NK-92 (cell line): Measurements from ENCODE around the gene PSMB2.

Source experiments
- DNase-seq: peaks from one replicate; lab custom pipeline; 2025; ENCODE audit not compliant: unreplicated experiment; lab: John Stamatoyannopoulos, UW

The PSMB2 gene

DNA sequence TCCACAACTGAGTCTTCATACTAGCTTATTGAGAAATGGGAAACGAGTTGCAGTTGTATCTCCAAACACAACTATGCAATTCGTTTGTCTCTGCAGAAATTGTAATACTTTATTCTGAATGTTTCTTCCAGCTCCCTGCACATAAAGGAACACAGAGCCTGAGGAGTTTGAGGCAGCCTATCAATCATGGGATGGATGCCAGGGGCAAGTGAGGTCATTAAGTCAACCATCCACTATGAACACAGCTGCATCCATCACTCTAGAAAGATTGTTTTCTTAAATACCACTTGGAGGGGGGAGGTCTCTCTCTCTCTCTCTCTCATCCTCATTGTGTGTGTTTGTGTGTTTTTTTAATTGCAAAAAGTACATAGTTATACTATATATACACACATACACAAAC lies 2.9 kb upstream of the PSMB2 start:
- DNase-seq = no peak

DNA sequence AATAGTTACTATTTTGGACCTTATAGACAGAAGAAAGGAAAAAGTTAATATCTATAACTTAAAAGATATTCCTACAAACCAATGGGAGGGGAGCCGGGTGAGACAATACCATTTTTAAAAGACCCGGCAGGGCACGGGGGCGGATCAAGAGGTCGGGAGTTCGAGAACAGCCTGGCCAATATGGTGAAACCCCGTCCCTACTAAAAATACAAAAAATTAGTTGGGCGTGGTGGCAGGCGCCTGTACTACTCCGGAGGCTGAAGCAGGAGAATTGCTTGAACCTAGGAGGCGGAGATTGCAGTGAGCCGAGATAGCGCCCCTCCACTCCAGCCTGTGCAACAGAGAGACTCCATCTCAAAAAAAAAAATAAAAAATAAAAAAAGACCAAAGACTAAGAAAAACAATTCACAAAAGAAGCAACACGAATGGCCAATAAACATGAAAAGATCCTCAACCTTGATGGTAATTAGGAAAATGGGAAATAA lies 1.2 kb upstream of the PSMB2 start:
- no peak for DNase-seq

DNA sequence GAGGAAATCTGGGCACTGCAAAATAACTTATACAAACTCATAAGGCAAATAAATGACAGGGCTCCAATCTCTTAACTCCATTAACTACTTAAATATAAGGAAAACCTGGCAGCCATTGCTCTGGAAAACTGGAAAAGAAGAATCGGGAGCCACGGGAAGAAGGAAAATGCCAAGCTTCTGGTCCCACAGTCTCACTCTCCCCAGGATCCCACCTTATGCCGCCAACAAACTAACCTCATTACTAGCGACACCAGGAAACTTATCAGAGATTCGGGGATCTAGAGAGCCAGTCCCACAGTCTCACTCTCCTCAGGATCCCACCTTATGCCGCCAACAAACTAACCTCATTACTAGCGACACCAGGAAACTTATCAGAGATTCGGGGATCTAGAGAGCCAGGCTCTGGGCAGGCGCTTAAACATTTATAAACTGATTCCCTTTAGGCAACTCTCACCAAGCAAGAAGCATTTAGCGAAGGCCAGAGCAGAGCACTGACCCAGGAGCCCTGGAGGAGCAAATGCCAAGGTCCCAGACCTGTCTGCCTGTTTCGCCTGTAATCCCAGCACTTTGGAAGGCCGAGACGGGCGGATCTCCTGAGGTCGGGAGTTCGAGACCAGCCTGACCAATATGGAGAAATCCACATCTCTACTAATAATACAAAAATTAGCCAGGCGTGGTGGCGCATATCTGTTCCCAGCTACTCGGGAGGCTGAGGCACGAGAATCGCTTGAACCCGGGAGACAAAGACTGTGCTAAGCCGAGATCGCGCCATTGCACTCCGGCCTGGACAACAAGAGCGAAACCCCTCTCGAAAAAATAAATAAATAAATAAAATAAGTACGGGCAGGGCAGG lies 720 bp downstream of the PSMB2 start:
- no peak for DNase-seq

- no peak for DNase-seq
These were observed 3.9 kb downstream of the PSMB2 start for GRCh38 chr1:35637401-35637809.

GRCh38 chr1:35633547-35633946 lies 7.8 kb downstream of the PSMB2 start:
- no peak for DNase-seq

DNA sequence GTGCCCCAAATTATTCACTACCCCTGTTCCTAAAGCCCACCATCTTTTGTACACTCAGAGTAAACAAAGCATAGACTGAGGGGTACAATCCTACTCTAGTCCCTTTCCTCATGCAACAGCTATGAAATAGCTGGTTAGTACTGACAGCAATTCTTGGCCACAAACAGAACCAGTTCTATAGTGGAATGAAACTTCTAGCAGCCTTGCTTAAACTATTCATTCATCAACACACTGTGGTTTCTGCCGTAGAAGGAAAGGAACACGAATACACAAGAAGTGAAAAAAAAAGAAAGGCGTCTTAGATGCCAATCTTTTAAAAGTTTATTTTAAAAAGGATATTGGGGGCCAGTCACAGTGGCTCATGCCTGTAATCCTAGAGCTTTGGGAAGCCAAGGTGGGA lies 9.9 kb downstream of the PSMB2 start:
- no peak for DNase-seq

GRCh38 chr1:35629051-35629450 lies 12.3 kb downstream of the PSMB2 start:
- no peak for DNase-seq

DNA sequence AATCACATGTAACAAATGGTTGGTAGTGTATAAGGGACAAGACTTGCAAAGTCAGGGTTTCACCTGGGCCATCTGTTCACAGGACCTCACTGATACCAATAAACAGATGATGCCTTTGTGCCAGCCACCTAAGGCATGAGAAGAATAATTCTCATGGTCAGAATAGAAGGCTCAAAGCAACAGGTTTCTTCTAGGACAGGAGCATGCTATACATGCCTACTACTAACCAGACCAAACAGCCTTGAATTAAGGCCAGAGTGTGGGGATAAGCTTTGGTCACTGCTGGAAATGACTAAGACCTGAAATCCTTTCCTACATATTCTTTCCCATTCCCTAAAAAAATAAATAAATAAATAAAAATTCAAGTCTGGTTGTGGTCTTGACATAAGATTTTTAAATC lies 17.5 kb downstream of the PSMB2 start:
- no peak for DNase-seq

- no peak for DNase-seq
These were observed 18.7 kb downstream of the PSMB2 start for GRCh38 chr1:35622510-35623178.

GRCh38 chr1:35619237-35620121 lies 21.8 kb downstream of the PSMB2 start:
- DNase-seq = no peak

DNA sequence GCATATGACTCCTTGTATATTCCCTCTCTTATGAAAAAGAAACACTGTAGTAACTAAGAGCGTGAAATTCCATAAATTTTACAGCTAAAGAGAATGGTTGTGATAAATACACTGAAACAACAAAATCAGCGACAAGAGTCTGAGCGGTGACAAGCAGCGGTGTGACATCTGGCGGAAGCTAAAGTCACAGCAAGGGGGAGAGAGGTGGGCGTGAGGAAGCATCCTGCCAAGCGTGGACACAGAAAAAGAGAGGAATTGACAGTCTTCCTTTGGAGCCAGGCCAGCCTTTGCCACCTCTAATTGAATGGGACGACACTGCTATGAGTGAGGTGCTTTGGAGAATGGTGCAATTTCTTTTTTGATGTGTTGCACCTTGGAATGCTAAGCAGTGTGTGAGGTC lies 25.9 kb downstream of the PSMB2 start:
- DNase-seq = no peak

- DNase-seq = no peak
These were observed 29.7 kb downstream of the PSMB2 start for GRCh38 chr1:35611655-35612054.

DNA sequence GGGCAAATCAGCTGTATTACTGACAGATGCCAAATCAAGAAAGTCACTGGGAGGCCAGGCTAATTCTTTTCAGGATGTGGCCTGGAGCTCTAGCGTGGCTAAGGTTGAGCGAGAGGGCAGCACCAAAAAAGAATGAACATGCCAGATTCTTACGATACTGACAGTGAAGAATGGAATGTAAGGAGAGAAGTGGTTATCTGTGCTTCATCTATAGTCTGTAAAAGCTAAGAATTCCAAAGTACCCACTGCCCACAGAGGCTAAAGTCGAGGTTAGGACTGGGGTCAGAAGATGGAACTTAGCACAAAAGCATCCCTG lies 35.5 kb downstream of the PSMB2 start:
- no peak for DNase-seq

- no peak for DNase-seq
These were observed 36.1 kb downstream of the PSMB2 start for GRCh38 chr1:35605071-35605866.

- DNase-seq = no peak
These were observed 37.4 kb downstream of the PSMB2 start for GRCh38 chr1:35603941-35604340.

- DNase-seq = no peak
These were observed 37.9 kb downstream of the PSMB2 start for GRCh38 chr1:35603468-35603867.

- no peak for DNase-seq
These were observed 40.7 kb downstream of the PSMB2 start for GRCh38 chr1:35600593-35600992.

DNA sequence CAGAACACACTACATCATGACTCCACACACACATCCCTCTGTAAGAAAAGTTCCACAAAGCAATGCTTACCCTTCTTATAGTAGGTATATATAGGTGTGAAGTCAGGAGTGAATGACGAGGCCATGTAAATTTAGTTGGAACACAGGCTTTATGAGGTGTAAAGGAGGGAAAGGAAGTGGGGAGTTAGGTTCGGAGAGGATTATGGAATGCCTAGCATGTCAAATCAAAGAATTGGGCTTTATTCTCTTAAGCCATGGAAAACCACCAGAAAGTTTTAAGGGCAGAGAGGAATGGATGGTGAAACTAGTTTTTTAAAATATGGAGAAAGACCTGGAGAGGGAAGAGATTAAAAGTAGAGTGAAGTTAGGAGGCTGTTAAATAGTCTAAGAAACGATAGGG lies 41.9 kb downstream of the PSMB2 start:
- no peak for DNase-seq

- no peak for DNase-seq
These were observed 42.4 kb downstream of the PSMB2 start for GRCh38 chr1:35598895-35599294.

- DNase-seq = no peak
These were observed 43.5 kb downstream of the PSMB2 start for GRCh38 chr1:35597870-35598269.

- DNase-seq = no peak
These were observed 45.6 kb downstream of the PSMB2 start for GRCh38 chr1:35595684-35596083.
